HepG2 (cell line): ENCODE data around the gene RDM1.

ENCODE experiments used
- FOXK2 ChIP-seq: fragments of 450-650 bp; IDR thresholded peaks from 2 replicates; pipeline ENCODE4 v1.6.1; 2016
- KDM1A ChIP-seq: IDR thresholded peaks from 2 replicates; pipeline ENCODE4 v1.6.1; 2016; ENCODE audit warnings: missing compliant biosample characterization
- POLR2AphosphoS5 ChIP-seq: IDR thresholded peaks from 2 replicates; pipeline ENCODE4 v1.6.1; 2012; ENCODE audit warnings: low read depth, low read length
- STAG1 ChIP-seq: sonication (generic); formaldehyde crosslinking; IDR thresholded peaks from 2 replicates; pipeline ENCODE4 v1.4.0; 2020; ENCODE audit warnings: missing genetic modification reagents
- ZBTB7A ChIP-seq: sonication (generic); formaldehyde crosslinking; IDR thresholded peaks from 2 replicates; pipeline ENCODE4 v1.8.0; 2022; ENCODE audit warnings: mild to moderate bottlenecking, missing genetic modification reagents
- ZNF235 ChIP-seq: sonication (generic); formaldehyde crosslinking; IDR thresholded peaks from 2 replicates; pipeline ENCODE4 v1.8.1; 2023; ENCODE audit warnings: mild to moderate bottlenecking, missing genetic modification reagents, borderline replicate concordance
- ZNF460 ChIP-seq: sonication (generic); formaldehyde crosslinking; IDR thresholded peaks from 2 replicates; pipeline ENCODE4 v1.5.1; 2020; ENCODE audit warnings: missing genetic modification reagents, mild to moderate bottlenecking, borderline replicate concordance
- TF ChIP-seq, protein P1 (sequence below): sonication (generic); formaldehyde crosslinking; IDR thresholded peaks from 2 replicates; pipeline ENCODE4 v1.4.0; 2020; ENCODE audit warnings: missing genetic modification reagents
- TF ChIP-seq, protein P2 (sequence below): sonication (generic); formaldehyde crosslinking; IDR thresholded peaks from 2 replicates; pipeline ENCODE4 v1.5.0; 2020; ENCODE audit warnings: mild to moderate bottlenecking, missing genetic modification reagents, moderate library complexity
- TF ChIP-seq, protein P3 (sequence below): sonication (generic); formaldehyde crosslinking; IDR thresholded peaks from 2 replicates; pipeline ENCODE4 v1.8.1; 2023; ENCODE audit warnings: missing genetic modification reagents, mild to moderate bottlenecking, borderline replicate concordance
- TF ChIP-seq, protein P4 (sequence below): sonication (generic); formaldehyde crosslinking; IDR thresholded peaks from 2 replicates; pipeline ENCODE4 v1.8.0; 2022; ENCODE audit warnings: missing genetic modification reagents, mild to moderate bottlenecking, borderline replicate concordance

DNA sequence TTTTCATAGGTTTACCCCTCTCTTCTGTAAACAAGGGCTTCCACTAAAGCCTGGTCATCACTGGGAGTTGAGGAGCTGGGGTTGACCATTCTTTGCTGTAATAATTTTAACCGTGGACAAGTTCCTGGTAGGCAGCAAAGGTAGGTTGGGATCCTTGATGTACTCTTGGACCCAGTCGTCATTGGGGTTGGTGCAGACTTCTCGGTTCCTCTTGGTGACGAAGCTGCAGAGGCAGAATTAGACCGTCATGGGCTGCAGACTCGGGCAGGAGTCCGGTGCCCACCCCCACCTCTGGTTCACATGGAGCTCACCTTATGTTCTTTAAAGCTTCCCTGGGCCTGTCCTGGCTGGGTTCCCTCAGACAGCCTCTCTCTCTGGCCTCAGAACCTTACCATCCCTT lies 46.9 kb upstream of the RDM1 start:
- TF ChIP-seq ZBTB7A (CRISPR knock-in tag), result no peak
- TF ChIP-seq, protein P1, sequence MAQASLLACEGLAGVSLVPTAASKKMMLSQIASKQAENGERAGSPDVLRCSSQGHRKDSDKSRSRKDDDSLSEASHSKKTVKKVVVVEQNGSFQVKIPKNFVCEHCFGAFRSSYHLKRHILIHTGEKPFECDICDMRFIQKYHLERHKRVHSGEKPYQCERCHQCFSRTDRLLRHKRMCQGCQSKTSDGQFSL (CRISPR knock-in tag), result no peak
- no peak for TF ChIP-seq KDM1A
- TF ChIP-seq POLR2AphosphoS5, result no peak
- TF ChIP-seq, protein P2, sequence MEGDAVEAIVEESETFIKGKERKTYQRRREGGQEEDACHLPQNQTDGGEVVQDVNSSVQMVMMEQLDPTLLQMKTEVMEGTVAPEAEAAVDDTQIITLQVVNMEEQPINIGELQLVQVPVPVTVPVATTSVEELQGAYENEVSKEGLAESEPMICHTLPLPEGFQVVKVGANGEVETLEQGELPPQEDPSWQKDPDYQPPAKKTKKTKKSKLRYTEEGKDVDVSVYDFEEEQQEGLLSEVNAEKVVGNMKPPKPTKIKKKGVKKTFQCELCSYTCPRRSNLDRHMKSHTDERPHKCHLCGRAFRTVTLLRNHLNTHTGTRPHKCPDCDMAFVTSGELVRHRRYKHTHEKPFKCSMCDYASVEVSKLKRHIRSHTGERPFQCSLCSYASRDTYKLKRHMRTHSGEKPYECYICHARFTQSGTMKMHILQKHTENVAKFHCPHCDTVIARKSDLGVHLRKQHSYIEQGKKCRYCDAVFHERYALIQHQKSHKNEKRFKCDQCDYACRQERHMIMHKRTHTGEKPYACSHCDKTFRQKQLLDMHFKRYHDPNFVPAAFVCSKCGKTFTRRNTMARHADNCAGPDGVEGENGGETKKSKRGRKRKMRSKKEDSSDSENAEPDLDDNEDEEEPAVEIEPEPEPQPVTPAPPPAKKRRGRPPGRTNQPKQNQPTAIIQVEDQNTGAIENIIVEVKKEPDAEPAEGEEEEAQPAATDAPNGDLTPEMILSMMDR (CRISPR knock-in tag), result no peak
- TF ChIP-seq, protein P3, sequence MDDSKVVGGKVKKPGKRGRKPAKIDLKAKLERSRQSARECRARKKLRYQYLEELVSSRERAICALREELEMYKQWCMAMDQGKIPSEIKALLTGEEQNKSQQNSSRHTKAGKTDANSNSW (CRISPR knock-in tag), result no peak
- TF ChIP-seq STAG1 (CRISPR knock-in tag), result no peak
- no peak for TF ChIP-seq ZNF235 (CRISPR knock-in tag)
- TF ChIP-seq, protein P4, sequence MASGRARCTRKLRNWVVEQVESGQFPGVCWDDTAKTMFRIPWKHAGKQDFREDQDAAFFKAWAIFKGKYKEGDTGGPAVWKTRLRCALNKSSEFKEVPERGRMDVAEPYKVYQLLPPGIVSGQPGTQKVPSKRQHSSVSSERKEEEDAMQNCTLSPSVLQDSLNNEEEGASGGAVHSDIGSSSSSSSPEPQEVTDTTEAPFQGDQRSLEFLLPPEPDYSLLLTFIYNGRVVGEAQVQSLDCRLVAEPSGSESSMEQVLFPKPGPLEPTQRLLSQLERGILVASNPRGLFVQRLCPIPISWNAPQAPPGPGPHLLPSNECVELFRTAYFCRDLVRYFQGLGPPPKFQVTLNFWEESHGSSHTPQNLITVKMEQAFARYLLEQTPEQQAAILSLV, result no peak
- no peak for TF ChIP-seq FOXK2
- no peak for TF ChIP-seq ZNF460 (CRISPR knock-in tag)
